Inflammatory macrophage treated with lipopolysaccharide for 1 hour (primary cell): ENCODE data around the gene IL10RA.
"Not testable (repeated sequence)": the region's sequence is repeated elsewhere in the genome, so short reads cannot be mapped to it uniquely, and the experiment has no call there.

Source experiments
- DNase-seq, 2 donors: peaks; one replicate each; pipeline ENCODE4 v3.0.0-alpha.2; 2020 to 2022

The IL10RA gene

GRCh38 chr11:117962826-117963225 is 23.4 kb upstream of the IL10RA start:
- DNase-seq, result no peak

DNA sequence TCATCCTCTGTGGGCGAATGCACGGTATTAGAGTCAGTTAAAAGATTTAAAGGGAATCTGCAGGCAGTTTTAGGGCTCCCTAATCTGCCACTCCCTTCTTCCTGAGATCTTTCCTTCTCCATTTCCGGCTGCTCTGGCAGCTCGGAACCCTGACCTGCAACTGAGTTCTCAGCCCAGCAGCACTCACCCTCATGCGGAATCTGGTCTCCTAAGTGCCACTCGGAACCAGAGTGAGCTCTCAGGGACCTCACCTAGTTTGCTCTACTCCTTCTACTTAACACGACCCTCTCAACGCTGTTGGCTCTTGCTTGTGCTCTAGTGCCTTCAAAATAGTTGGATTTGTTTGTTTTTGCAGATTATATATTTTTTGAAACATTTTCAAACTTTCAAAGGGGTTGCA is 19.3 kb upstream of the IL10RA start:
- no peak for DNase-seq

GRCh38 chr11:117969160-117969991 is 16.8 kb upstream of the IL10RA start:
- no peak for DNase-seq

DNA sequence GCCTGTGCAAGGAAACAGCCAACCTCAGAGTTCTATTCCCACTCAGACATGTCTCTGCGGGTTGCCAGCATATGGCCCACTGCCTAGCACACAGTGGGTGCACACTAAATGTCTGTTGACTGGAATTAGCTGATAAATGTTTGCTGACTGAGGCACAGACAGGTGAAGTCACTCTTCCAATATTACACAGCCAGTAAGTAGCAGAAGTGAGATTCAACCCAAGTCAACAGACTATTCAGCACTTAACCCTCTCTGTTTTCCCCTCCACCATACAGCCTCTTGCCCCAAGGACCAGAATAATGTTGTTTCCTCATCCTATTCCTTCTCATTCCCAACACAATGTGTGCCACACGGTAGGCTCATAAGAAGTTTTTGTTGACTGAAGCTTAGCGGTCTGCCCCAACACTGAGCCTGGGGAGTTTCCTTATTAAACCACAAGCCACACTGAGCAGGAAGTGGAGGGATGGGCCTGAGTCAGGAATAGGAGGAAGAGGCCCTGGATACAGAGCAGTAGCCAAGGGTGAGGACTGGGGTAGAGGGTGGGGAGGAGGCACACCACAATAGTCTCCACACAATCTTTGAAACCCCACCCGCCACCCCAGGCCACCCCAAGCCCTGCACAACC is 15.7 kb upstream of the IL10RA start:
- peak; percentile 86 to 91 for DNase-seq

GRCh38 chr11:117972044-117972443 is 14.2 kb upstream of the IL10RA start:
- DNase-seq, result no peak

DNA sequence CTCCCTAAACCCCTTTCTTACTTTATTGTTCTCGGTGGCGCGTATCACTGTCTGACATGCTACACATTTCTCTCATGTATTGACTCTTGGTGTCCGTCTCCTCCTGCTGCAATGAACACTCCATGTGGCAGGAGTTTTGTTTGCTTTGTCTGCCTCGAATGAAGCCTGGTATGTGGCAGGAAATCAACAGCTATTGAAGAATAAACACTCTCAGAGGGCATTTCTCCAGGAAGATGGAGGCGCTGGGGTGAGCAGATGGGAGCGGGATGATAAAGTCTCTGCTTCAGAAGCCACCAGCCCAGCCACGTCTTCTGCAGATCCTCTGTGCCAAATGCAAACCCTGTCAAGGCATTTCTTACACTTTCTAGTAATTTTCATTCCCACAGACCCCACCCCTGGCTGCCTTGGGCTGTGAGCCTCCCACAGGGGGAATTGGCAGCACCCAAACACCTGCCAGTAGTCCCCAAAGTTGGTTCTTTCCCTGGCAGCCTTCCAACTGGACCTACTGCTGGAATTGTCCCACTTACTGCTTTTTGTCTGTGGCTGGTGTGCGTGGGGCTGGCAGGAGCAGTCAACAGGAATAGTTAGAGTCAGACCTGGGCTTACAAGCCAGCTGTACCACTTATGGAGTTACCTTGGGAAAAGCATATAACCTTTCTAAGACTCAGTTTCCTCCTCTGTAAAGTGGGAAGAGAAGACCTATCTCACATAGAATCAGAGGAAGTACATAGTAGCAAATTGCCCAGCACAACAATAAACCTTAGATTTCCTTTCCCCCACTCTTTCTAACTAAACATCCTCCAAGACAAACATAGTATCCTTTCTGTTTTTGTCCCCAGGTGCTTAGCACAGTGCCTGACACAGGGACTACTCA is 13.3 kb upstream of the IL10RA start:
- no peak for DNase-seq

DNA sequence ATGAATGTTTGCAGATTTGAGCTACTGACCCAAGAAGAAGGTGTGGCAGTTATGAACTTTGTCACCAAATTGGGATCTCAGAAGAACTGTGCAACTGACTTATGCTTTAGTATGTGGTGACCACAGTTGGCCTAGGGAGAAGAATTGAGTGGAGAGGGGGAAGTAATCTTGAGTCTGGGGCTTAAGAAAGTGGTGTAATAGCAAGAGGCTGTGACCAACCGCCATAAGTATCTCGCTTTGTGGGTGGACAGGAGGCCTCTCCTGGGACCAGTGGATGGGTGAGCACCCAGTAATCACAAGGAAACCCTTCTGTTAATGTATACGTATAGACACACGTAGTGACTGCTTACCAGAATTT is 12.7 kb upstream of the IL10RA start:
- DNase-seq, result peak in 1 of 2 donors; percentile 69

GRCh38 chr11:117976445-117976844 is 9.7 kb upstream of the IL10RA start:
- no peak for DNase-seq

DNA sequence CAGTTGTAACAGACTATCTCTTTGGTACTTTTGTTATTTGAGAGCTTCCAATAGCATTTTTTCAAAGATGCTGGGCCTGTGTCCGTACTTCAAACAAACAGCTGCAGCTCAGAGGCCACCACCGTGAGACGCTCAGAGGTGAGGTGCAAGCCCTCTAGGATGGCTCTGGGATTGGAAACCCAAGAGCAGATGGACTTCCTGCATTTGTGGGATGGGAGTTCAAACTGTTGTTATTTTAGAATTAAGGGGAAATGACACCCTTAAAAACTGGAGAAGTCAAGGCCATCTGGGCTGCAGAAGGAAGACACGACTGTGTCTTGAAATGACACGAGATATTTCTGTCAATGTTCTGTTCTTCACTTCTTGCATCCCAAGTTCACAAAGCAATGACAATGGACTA is 9.2 kb upstream of the IL10RA start:
- DNase-seq, result peak in 1 of 2 donors; percentile 26

- DNase-seq, result not testable (repeated sequence)
These were observed 8.5 kb upstream of the IL10RA start for GRCh38 chr11:117977612-117978264.

DNA sequence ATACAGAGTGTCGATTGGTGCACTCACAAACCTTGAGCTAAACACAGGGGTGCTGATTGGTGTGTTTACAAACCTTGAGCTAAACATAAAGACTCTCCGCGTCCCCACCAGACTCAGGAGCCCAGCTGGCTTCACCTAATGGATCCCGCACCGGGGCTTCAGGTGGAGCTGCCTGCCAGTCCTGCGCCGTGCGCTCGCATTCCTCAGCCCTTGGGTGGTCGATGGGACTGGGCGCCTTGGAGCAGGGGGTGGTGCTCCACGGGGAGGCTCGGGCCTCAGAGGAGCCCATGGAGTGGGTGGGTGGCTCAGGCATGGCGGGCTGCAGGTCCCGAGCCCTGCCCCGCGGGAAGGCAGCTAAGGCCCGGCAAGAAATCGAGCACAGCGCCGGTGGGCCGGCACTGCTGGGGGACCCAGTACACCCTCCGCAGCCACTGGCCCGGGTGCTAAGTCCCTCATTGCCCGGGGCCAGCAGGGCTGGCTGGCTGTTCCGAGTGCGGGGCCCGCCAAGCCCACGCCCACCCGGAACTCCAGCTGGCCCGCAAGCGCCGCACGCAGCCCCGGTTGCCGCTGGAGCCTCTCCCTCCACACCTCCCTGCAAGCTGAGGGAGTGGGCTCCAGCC is 7.8 kb upstream of the IL10RA start:
- not testable (repeated sequence) for DNase-seq

- DNase-seq, result peak in 1 of 2 donors; percentile 28
These were observed 7.2 kb upstream of the IL10RA start for GRCh38 chr11:117978991-117979390.

GRCh38 chr11:117979481-117980211 is 6.5 kb upstream of the IL10RA start:
- DNase-seq, result peak; percentile 93 to 97

DNA sequence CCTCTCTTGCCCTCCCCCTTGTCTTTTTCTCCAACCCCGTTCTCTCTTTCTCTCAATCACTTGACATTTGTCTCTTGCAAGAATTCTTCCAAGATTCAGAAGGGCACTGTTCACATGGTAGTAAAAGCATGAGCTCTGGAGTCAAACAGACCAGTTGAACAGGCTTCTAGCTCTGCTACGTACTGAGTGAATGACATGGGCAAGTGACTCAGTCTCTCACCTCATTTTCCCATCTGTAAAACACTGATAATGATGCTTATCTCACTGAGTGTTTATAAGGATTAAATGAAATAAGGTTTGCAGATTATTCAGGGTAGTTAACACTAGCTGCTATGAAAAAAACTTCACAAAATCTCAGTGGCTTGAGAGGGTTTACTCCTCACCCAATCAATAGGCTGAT is 5.9 kb upstream of the IL10RA start:
- no peak for DNase-seq

DNA sequence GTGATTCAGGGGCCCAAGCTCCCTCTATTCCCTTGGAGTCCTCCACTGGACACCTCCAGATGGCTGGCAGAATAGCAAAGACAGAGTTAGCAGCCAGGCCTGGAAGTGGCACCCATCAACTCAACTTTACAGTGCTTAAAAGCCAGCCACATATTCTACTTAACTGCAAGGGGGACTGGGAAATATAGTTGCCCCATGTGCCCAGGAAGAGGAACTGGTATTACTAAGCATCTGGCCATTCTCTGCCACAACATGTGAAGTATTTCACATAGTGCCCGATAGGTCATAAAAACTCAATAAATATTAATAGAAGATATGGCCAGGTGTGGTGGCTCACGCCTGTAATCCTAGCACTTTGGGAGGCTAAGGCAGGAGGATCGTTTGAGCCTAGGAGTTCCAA is 5.5 kb upstream of the IL10RA start:
- DNase-seq, result peak; percentile 65 to 77

DNA sequence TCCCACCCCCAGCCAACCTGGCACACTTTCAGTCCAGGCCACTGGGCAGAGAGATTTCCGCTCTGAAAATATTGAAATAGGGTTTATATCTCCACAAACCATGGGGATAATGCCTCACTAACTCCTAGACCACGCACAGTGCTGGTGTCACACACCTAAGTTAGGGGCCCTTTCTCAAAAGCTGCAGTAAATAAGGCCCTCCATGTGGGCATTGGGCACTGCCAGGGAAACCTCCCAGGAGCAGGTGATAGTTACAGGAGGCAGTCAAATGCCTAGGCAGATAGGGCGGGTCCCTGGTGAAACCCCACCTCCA is 3.1 kb upstream of the IL10RA start:
- DNase-seq, result no peak

DNA sequence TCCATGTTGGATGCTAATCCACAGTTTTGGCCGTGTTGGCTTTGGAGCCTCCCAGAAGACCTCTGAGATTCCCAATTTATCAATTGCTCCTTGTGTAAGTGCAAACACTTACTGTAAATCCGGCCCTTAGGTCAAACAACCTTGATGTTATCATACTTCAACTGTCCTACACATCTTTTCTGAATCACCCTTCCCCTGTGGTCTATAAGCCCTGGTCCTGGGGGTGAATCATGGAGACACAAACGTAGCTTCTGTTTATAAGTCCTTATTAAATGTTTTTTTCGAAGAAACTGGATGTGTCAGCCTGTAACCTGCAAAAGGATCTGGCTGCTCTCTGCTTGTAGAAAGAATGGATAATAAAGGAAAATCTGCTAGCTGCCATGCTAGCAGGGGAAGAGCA is 1.7 kb upstream of the IL10RA start:
- DNase-seq, result no peak

DNA sequence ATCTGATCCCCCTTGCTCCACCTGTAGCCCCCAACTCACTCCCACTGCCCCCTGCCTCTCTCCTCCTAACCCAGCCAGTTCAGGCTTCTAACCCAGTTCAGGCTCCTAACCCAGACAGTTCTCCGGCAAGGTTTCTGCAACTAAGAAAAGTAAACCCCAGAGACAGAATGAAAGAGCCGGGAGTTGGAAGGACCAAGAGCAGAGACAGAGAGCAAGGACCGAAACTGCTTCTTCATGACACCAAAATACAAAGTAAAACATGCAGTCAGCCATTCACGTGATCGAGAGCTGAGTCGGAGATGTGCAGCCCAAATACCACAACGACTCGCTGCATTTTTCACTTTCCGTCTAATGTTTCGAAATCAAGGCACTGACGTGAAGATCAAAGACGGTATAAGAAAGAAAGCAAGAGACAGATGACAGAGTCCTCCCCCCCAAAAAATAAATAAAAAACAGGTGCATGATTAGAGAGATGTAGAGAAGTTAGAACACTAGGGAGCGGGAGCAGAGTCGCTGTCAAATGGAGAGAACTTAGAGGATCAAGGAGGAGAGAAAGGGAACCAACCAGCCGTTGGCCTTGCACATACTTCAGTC is 884 bp downstream of the IL10RA start:
- peak; percentile 66 to 69 for DNase-seq

DNA sequence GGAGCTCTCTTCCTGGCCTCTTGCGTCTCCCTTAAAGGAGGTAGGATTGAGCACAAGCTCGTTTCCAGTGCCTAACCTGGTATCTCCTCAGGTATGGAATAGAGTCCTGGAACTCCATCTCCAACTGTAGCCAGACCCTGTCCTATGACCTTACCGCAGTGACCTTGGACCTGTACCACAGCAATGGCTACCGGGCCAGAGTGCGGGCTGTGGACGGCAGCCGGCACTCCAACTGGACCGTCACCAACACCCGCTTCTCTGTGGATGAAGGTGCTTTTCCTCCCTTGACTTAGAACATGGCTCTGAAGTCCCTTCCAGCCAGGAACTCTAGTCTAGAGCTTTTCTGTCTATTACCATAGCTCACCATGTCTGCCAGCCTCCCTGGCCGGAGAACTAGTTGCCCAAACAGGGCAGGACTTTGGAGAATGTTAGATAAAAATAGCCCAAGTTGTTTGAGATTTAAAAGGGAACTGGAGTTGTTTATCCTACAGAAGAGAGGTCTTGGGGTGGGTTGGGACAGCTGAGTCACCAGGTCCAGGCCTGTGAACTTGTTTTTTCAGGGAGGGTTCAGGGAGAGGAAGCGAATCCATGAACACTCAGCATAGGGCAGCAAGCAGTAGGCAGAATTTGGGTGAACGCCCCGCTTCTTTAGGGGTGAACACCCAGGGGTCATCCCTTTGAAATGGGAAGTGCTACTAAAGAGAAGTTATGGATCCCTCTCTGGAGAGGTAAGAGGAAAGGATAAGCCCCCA is 3.3 kb downstream of the IL10RA start:
- peak; percentile 81 to 90 for DNase-seq

DNA sequence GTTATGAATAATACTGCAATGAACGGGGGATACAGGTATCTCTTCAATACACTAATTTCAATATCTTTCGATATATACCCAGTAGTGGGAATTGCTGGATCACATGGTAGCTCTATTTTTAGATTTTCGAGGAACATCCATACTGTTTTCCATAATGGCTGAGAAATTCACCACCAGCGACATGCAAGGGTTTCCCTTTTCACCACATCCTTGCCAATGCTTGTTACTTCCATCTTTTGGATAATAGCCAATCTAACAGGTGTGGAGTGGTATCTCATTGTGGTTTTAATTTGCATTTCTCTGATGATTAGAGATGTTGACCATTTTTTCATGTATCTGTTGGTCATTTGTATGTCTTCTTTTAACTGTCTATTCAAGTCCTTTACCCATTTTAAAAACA is 5.9 kb downstream of the IL10RA start:
- DNase-seq, result no peak

GRCh38 chr11:117992620-117993019 is 6.4 kb downstream of the IL10RA start:
- DNase-seq, result no peak
